NCI-H524 treated with DMSO at 0.1 percent for 48 hours (cell line): Measurements from ENCODE around the gene PGAM5.
"Not testable (repeated sequence)": the region's sequence is repeated elsewhere in the genome, so short reads cannot be mapped to it uniquely, and the experiment has no call there.

Experiments used
- DNase-seq: peaks from one replicate; lab custom pipeline; 2025; lab: John Stamatoyannopoulos, UW

Gene PGAM5

DNA sequence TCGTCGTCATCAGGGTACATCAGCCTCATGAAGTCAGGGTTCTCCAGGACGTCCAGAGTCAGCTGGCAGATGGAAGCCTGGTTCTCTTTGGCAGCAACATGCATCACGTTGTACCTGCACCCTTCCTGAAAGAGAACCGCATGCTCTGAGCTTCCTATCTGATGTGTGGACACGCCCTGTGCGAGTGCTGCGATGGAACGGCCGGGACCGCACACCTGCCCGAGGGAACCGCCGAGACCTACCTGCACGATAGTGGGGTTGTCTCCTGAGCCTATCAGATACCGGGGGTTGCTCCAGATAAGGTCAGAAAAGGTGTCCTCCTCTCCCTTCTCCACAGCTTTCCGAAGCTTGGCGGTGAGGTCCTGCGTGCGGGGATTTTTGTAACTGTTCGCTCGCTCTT is 37.3 kb downstream of the PGAM5 start:
- no peak for DNase-seq

DNA sequence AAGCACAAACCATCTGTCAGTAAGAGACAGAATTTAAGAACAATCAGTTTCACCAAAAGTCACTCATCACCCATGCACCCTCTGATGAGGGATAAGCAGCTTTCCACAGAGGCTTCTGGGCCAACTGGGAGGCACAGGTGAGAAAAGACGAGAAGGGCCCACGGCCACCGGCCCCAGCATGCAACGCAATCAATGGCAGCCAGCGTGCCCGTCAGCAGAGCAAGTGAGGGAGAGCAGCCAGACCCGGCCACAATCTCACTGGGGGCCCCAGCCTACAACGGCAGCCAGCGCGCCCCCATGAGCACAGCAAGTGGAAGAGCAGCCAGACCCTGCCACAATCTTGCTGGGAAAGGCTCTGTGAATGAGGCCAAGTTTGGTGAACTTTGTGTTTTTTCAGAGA is 37.7 kb downstream of the PGAM5 start:
- no peak for DNase-seq

- DNase-seq = not testable (repeated sequence)
Measured at GRCh38 chr12:132753670-132754069, 43.0 kb downstream of the PGAM5 start.

- no peak for DNase-seq
Measured at GRCh38 chr12:132754160-132754932, 43.7 kb downstream of the PGAM5 start.

GRCh38 chr12:132758825-132759224 is 48.2 kb downstream of the PGAM5 start:
- not testable (repeated sequence) for DNase-seq

GRCh38 chr12:132759359-132759758 is 48.7 kb downstream of the PGAM5 start:
- no peak for DNase-seq

GRCh38 chr12:132761032-132761920 is 50.6 kb downstream of the PGAM5 start, which contains the start of gene ANKLE2:
TSS of gene ANKLE2 (minus strand) at chr12:132761832. CDS start at chr12:132761798, 34 bp downstream.
- DNase-seq = no peak

- DNase-seq = no peak
Measured at GRCh38 chr12:132761921-132762583, 51.4 kb downstream of the PGAM5 start.

GRCh38 chr12:132764231-132764630 is 53.6 kb downstream of the PGAM5 start:
- DNase-seq = no peak

GRCh38 chr12:132765361-132765760 is 54.7 kb downstream of the PGAM5 start:
- DNase-seq = no peak

DNA sequence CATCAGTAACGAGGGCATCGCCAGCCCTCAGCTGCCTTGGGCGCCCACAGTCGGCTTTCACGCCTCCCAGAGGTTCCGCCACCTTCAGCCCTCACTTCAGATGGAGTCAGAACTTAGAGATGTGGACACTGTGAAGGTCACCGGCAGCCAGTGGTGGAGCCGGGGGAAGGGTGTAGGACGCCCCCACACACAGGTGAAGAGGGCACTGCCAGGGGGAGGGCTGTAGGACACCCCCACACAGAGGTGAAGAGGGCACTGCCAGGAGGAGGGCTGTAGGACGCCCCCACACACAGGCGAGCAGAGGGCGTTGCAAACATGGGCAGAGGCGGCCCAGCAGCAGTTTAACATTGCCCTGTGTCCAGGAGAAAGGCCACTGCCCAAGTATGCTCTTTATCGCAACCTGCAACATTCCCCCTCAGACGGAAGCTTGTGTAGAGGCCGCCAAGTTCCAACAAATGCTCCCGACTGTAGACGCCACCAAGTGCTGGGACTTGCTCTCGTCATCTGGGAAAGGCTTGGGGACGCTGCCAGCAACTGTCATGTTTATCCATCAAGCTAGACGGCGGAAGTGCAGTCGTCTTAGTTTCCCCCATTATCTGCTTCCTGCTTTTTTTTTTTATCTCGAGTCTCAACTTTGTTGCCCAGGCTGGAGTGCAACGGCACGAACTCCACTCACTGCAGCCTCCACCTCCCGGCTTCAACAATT is 55.9 kb downstream of the PGAM5 start:
- DNase-seq = no peak

GRCh38 chr12:132771126-132771838 is 60.6 kb downstream of the PGAM5 start:
- DNase-seq = no peak
